ENCODE data around the gene KIAA0513. TPM values are rescaled to one million over a fixed set of nuclear protein-coding genes. Genes with fewer than 3 reads are reported as not detected.

The KIAA0513 gene
- total RNA-seq, 1 experiment from 2014 or later = 8.7 TPM

GRCh38 chr16:84989749-84990620 is 37.6 kb upstream of the KIAA0513 start:
- ATAC-seq (no peak), DNase-seq (ENCODE audit: low read depth, low spot score) (no peak)
- in situ Hi-C loops (cut with HindIII; ENCODE audit: low pct_unique_long_range_greater_than_20kb, low sequenced_read_pairs) (no loop called here), intact Hi-C loops (cut with micrococcal nuclease; ENCODE audit: unreplicated experiment) (no loop called here)
- Histone ChIP-seq H3K27me3 (ENCODE audit: control insufficient read depth, insufficient read depth, low read length) (no peaks in the 10 kb centered on the region), H3K36me3 (ENCODE audit: control insufficient read depth, insufficient read depth, low read length) (peaks cover 9% of the 10 kb centered on the region), H3K27ac (ENCODE audit: low read length) (no peak overlapping the region), H3K4me1 (ENCODE audit: control insufficient read depth, insufficient read depth, low read length) (peaks cover 22% of the 10 kb centered on the region), H3K9me3 (ENCODE audit: control insufficient read depth, insufficient read depth, low read depth, low read length) (no peaks in the 10 kb centered on the region), H3K4me3 (ENCODE audit: low read depth in 2 of 2, low read length in 2 of 2) (no peak overlapping the region)
- TF ChIP-seq SIN3A (IDR thresholded peaks at IDR 0.05; ENCODE audit: borderline replicate concordance, insufficient read depth, low read depth, low read length) (no peak), TCF7L2 (IDR thresholded peaks at IDR 0.05; ENCODE audit: low read depth, low read length) (no peak), POLR2AphosphoS5 (IDR thresholded peaks at IDR 0.05; ENCODE audit: low read depth, low read length) (no peak), REST (IDR thresholded peaks at IDR 0.05; ENCODE audit: insufficient read depth in 1 of 2, low read depth in 2 of 2, low read length in 1 of 2) (no peak)
- TF ChIP-seq, protein P1, sequence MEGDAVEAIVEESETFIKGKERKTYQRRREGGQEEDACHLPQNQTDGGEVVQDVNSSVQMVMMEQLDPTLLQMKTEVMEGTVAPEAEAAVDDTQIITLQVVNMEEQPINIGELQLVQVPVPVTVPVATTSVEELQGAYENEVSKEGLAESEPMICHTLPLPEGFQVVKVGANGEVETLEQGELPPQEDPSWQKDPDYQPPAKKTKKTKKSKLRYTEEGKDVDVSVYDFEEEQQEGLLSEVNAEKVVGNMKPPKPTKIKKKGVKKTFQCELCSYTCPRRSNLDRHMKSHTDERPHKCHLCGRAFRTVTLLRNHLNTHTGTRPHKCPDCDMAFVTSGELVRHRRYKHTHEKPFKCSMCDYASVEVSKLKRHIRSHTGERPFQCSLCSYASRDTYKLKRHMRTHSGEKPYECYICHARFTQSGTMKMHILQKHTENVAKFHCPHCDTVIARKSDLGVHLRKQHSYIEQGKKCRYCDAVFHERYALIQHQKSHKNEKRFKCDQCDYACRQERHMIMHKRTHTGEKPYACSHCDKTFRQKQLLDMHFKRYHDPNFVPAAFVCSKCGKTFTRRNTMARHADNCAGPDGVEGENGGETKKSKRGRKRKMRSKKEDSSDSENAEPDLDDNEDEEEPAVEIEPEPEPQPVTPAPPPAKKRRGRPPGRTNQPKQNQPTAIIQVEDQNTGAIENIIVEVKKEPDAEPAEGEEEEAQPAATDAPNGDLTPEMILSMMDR (IDR thresholded peaks at IDR 0.05) = no peak
- ChIA-PET POLR2A (interaction anchor here (0.7 kb wide), 1 partner anchor 27 kb away, joined by 4 read pairs; no protein-coding TSS in a partner anchor), CTCF (interaction anchor here (0.8 kb wide), 1 partner anchor 97 kb away, joined by 3 read pairs; no protein-coding TSS in a partner anchor)
- BruUV-seq (replicated peaks) = no TSS peak

DNA sequence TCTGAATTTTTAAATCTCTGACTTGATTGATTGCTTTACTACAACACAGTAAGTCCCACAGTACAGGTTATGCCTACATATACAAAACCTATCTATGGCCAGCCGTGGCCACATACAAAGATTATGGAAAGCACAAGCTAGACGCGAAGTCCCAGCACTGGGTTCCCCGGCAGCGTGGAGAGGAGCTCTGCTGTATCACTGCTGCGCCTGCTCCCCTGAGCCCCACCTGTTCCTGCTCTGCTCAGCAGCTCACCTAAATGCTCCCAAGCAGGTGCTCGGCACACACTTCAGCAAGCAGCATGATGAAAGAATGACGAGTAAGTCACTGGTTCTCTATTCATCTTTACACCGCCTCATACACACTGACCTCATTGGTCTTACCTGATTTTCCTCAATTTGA is 36.8 kb upstream of the KIAA0513 start:
- H3K4me1 ChIP-seq (ENCODE audit: control insufficient read depth, insufficient read depth, low read length) = peaks cover 25% of the 10 kb centered on the region
- ChIA-PET POLR2A (no interaction called here), CTCF (no interaction called here)
- H3K27me3 ChIP-seq (ENCODE audit: control insufficient read depth, insufficient read depth, low read length) = no peaks in the 10 kb centered on the region
- H3K4me3 ChIP-seq (ENCODE audit: low read depth in 2 of 2, low read length in 2 of 2) = no peak overlapping the region
- no peaks in the 10 kb centered on the region for H3K9me3 ChIP-seq (ENCODE audit: control insufficient read depth, insufficient read depth, low read depth, low read length)
- DNase-seq (ENCODE audit: low read depth, low spot score) (no peak), ATAC-seq (no peak)
- BruUV-seq (replicated peaks) = no TSS peak
- in situ Hi-C loops (cut with HindIII; ENCODE audit: low pct_unique_long_range_greater_than_20kb, low sequenced_read_pairs) (no loop called here), intact Hi-C loops (cut with micrococcal nuclease; ENCODE audit: unreplicated experiment) (no loop called here)
- no peak for TF ChIP-seq SIN3A (IDR thresholded peaks at IDR 0.05; ENCODE audit: borderline replicate concordance, insufficient read depth, low read depth, low read length)
- no peak for TF ChIP-seq REST (IDR thresholded peaks at IDR 0.05; ENCODE audit: insufficient read depth in 1 of 2, low read depth in 2 of 2, low read length in 1 of 2)
- no peak for TF ChIP-seq TCF7L2 (IDR thresholded peaks at IDR 0.05; ENCODE audit: low read depth, low read length)
- TF ChIP-seq, protein P1 (IDR thresholded peaks at IDR 0.05) = no peak
- TF ChIP-seq POLR2AphosphoS5 (IDR thresholded peaks at IDR 0.05; ENCODE audit: low read depth, low read length) = no peak
- H3K27ac ChIP-seq (ENCODE audit: low read length) = no peak overlapping the region
- H3K36me3 ChIP-seq (ENCODE audit: control insufficient read depth, insufficient read depth, low read length) = peaks cover 9% of the 10 kb centered on the region
